GM18498 (cell line): Measurements from ENCODE around the gene IRF2BP1.
"Not testable (repeated sequence)": the region's sequence is repeated elsewhere in the genome, so short reads cannot be mapped to it uniquely, and the experiment has no call there.

Experiments
- ATAC-seq: cut with Tn5 transposase; IDR thresholded peaks from one replicate; pipeline ENCODE4 v1.9.1; 2021; ENCODE audit warnings: mild to moderate bottlenecking, moderate library complexity; ENCODE audit not compliant: unreplicated experiment

The IRF2BP1 gene

GRCh38 chr19:45902651-45903625, 17.0 kb upstream of the IRF2BP1 start:
- ATAC-seq, result peak; percentile 85

- ATAC-seq, result no peak
Measured at GRCh38 chr19:45901912-45902650, 16.1 kb upstream of the IRF2BP1 start, which contains the start of gene MYPOP. TSS of gene MYPOP (minus strand) at chr19:45902613. CDS start at chr19:45901773, 840 bp downstream.

GRCh38 chr19:45901432-45901911, 15.5 kb upstream of the IRF2BP1 start:
- ATAC-seq, result no peak

DNA sequence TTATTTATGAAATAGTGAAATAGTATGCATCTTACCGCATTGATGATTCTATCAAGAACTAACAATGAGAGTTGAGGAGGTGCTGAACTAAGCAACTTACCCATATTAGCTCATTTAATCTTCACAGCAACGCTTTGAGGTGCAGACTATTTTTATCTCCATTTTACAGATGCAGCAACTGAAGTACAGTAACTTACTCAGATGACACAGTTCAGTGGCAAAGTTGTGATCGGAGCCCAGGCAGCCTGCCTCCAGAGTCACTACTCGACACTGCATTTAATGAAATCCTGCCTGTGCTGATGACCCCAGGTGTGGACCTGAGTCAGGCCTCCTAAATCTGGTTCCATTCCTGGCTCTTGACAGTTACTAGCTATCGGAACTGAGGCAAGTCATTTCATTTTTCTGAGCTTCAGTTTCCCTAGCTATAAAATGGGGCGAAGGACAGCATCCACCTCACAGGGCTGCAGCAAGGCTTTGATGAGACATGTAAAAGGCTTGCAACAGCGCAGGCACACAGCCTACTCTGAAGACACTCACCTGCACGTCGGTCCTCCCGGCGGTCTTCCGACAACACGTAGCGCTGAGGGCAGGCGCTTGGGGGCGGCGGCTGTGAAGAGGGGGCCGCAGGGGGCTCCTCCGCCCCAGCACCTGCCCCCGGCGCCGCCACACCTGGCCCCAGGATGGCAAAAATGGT, 14.9 kb upstream of the IRF2BP1 start:
- no peak for ATAC-seq

DNA sequence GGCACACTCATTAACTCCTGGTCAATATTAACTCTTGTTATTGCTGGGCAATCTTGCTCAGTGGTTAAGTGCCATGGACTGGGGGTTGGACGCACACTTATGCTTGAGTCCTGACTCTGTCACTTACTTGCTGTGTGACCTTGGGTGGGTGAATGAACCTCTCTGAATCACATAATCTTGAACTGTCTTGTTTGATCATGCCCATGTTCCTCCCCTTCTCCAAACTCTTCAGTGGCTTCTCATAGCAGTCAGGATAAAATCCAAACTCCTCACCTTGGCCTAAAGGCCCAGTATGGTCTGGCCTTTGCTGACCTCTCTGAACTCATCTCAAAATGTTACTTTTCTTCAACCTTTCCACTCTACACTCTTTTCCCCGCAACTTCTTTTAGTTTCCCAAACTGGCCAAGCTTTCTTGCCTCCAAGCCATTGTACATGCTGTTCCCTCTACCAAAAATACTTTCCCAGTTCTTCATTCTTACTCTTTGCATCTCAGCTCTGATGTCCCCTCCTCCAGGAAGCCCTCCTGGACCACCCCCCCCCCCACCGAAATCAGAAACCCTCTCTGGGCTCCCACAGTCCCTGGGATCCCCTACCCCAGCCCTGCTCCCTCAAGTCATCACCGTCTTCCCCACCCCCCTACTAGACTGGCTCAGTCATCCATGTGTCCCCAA, 14.1 kb upstream of the IRF2BP1 start:
- no peak for ATAC-seq

DNA sequence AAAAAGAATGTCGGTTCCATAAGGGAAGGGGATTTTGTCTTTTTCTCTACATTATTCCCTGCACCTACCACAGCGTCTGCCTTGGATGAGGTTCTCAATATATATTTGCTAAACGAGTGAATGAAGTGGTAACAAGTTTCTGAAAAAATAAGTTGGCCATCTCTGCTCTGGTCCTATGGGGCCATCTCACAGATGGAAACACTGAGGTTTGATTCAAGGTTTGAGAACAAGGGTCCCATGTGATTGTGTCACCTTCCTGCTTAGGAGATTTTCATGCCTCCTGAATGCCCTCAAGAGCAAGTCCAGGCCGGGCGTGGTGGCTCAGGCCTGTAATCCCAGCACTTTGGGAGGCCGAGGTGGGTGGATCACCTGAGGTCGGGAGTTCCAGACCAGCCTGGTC, 13.3 kb upstream of the IRF2BP1 start:
- no peak for ATAC-seq

- ATAC-seq, result no peak
Measured at GRCh38 chr19:45897261-45897812, 11.4 kb upstream of the IRF2BP1 start.

DNA sequence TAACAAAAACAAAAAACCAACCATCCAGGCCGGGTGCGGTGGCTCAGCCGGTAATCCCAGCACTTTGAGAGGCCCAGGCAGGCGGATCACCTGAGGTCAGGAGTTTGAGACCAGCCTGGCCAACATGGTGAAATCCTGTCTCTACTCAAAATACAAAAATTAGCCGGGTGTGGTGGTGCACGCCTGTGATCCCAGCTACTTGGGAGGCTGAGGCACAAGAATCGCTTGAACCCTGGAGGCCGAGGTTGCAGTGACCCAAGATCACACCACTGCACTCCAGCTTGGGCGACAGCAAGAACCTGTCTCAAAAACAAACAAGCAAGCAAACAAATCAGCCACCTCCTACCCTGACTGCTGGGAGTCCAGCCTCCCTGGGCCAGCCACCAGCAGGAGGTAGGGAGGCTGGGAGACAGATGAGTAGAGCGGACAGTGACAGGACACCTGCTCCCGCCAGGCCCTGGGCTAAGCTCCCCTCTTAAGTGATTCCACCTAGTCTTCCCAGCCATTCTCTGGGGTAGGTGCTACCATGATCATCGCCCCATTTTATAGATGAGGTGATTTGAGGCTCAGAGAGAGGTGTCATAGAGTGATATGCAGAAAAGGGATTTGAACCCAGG, 10.2 kb upstream of the IRF2BP1 start:
- ATAC-seq, result not testable (repeated sequence)

DNA sequence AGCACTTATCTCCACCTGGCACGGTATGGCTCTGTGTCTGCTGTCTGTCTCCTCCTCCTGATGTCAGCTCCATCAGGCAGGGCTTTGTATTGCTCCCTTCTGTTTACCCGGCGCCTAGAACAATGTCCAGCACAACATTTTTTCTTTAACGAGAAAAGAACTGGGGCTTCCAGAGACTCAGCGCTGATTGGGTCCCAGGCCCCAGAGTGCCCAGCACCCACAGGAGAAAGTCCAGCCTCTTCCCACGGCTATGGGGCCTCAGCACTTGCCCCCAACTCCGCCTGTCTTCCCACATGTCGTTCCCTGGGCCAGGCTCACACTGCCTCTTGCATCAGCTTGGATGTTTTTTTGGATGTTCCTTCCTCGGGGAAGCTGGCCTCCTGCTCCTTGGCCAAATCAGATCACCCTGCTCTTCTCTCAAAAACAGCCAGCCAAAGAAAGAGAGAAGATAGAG, 9.6 kb upstream of the IRF2BP1 start:
- no peak for ATAC-seq

GRCh38 chr19:45890877-45891276, 4.9 kb upstream of the IRF2BP1 start:
- no peak for ATAC-seq

DNA sequence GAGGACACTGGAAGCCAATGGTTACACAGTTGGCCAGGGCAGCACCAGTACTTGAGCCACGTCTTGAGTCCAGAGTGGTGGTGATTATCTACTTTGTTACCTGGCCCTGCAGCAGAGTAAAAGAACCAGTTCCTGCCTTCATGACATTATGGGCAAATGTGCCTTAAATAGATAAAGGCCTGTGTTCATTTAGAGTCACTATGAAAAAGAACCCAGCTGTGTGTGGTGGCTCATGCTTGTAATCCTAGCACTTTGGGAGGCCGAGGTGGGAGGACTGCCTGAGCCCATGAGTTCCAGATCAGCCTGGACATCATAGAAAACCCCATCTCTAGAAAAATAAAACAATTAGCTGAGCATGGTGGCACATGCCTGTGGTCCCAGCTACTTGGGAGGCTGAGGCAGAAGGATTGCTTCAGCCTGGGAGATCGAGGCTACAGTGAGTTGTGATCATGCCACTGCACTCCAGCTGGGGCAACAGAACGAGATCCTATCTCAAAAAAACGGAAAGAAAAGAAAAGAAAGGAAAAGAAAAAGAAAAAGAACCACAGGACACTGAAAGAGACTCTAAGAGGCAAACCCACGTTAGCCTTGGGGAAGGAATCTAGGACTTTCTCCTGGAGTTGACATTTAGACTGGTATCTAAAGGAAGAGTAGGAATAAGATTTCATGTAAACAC, 3.4 kb upstream of the IRF2BP1 start:
- ATAC-seq, result no peak

GRCh38 chr19:45887200-45887710, 1.3 kb upstream of the IRF2BP1 start:
- ATAC-seq, result no peak

DNA sequence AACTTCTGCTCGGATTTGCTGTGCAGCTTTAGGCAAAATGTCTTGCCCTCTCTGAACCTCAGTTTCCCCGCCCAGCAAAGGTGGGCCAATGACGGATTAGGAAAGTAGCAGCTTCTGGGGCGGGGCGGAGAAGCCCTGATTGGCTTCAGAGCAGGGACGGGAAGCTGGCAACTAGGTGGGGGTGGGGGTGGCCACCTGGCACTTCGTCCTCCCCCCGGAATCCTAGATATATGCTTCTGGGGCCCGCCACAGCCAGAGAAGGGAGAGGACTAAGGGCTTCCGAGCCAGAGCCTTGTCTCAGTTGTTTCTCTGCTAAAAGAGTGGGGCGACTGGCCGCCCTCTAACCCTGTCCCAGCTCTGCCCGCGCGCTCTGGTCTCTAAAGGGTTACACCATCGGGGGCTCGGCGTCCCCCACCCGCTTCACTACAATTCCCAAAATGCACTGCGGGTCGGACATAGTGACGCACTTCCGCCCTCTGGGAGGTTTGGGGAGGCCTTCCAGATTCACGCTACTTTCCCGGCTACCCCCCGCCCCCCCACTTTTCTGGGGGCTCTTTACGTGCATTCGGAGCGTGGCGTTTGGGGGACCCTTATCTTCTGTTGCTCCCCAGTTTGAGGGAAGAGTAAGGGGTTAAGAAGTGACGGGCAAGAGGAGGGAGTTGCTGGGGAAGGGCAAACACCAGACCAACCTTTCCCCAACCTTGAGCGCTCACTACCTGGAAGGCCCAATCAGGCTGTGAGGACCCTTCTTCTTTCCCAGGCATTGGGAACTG, 672 bp upstream of the IRF2BP1 start:
- peak; percentile 50 for ATAC-seq

- no peak for ATAC-seq
Measured at GRCh38 chr19:45884682-45885555, 1.0 kb downstream of the IRF2BP1 start.

GRCh38 chr19:45883881-45884681, 1.9 kb downstream of the IRF2BP1 start:
- no peak for ATAC-seq

DNA sequence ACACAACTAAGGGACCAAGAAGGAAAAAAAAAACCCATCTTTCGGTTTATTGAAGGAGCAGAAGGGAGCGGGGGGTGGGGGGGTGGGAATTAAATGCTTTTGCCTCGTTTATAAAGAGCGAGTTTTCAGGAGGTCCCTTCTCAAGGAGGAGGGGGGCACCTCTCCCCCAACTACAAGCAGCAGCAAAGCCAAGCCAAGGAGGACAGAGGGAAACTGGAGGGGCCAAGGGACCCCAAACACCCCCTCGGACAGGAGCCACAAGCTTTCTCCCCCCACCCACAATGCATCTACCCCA, 2.4 kb downstream of the IRF2BP1 start:
- no peak for ATAC-seq
